NCI-H748 (cell line): ENCODE data around the gene INPP5A.

Experiments used
- DNase-seq: peaks from one replicate; lab custom pipeline; 2025; ENCODE audit not compliant: unreplicated experiment; lab: John Stamatoyannopoulos, UW

Gene INPP5A

GRCh38 chr10:132827861-132828539, 290.4 kb downstream of the INPP5A start:
- no peak for DNase-seq

GRCh38 chr10:132828681-132829080, 291.1 kb downstream of the INPP5A start:
- no peak for DNase-seq

- no peak for DNase-seq
These were observed 291.8 kb downstream of the INPP5A start for GRCh38 chr10:132829403-132829802.

- DNase-seq, result no peak
These were observed 294.8 kb downstream of the INPP5A start for GRCh38 chr10:132832186-132832969.
